Brain microvascular endothelial cell (primary cell): ENCODE measurements around the gene CHRM1.

ENCODE experiments used
- DNase-seq: peaks from one replicate; pipeline ENCODE4 v3.0.0-alpha.2; 2020
- H3K27ac ChIP-seq: fragments of 250-450 bp; sonication (Bioruptor Pico); 2 replicates; pipeline ENCODE4 v1.5.1; 2020; ENCODE audit warnings: mild to moderate bottlenecking, moderate library complexity
- H3K27me3 ChIP-seq: fragments of 250-450 bp; sonication (Bioruptor Pico); replicated peaks from 2 replicates; pipeline ENCODE4 v1.5.1; 2020; ENCODE audit warnings: mild to moderate bottlenecking
- H3K36me3 ChIP-seq: fragments of 250-450 bp; sonication (Bioruptor Pico); replicated peaks from 2 replicates; pipeline ENCODE4 v1.5.1; 2020; ENCODE audit warnings: mild to moderate bottlenecking
- H3K4me3 ChIP-seq: 2 replicates; pipeline ENCODE4 v1.5.1; 2011; ENCODE audit warnings: low read depth, mild to moderate bottlenecking, control low read depth, low read length, moderate library complexity
- in situ Hi-C: cut with HindIII; loops from 2 replicates; pipeline ENCODE4 v1.10.0; 2017; ENCODE audit warnings: low sequenced_read_pairs, low pct_ligation_motif_present
- TF ChIP-seq, protein P1 (sequence below): IDR thresholded peaks from 2 replicates; pipeline ENCODE4 v1.5.1; 2011; ENCODE audit warnings: low read depth, mild to moderate bottlenecking, moderate library complexity, low read length, control low read depth, inconsistent platforms; ENCODE audit errors: missing control alignments

CHRM1 gene

DNA sequence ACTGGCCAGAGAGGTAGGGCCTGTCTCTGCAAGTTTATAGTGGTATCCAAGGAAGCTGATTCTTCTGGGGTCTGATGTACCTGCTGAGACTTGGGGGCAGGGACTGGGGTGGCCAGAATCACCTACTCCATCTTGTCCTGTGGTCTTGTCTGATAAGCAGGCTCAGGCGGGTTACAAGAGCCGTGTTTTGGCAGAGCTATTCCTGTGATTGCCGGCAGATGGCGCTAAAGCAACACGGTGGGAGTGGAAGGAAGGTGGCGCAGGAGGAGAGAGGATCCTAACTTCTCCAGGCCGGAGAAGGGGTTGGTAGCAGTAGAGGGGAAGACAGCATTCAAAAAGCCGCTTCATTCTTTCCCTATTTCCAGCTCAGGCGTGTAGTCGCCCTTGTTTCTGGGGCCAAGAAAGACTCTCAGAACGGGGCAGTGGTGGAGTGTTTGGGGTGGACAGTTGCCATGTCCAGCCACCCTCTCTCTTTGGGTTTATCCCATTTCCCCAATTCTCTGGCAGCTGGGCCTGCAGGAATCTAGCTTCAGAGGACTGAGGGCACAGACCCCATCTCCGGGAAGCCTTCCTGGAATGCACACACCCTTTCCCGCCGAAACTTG lies 15.1 kb downstream of the CHRM1 start:
- H3K27me3 ChIP-seq, result peaks cover 2% of the 10 kb centered on the region
- peak; percentile 70 for DNase-seq
- H3K36me3 ChIP-seq, result no peaks in the 10 kb centered on the region
- no peak overlapping the region for H3K27ac ChIP-seq
- TF ChIP-seq, protein P1, sequence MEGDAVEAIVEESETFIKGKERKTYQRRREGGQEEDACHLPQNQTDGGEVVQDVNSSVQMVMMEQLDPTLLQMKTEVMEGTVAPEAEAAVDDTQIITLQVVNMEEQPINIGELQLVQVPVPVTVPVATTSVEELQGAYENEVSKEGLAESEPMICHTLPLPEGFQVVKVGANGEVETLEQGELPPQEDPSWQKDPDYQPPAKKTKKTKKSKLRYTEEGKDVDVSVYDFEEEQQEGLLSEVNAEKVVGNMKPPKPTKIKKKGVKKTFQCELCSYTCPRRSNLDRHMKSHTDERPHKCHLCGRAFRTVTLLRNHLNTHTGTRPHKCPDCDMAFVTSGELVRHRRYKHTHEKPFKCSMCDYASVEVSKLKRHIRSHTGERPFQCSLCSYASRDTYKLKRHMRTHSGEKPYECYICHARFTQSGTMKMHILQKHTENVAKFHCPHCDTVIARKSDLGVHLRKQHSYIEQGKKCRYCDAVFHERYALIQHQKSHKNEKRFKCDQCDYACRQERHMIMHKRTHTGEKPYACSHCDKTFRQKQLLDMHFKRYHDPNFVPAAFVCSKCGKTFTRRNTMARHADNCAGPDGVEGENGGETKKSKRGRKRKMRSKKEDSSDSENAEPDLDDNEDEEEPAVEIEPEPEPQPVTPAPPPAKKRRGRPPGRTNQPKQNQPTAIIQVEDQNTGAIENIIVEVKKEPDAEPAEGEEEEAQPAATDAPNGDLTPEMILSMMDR, result peak; percentile 100
- in situ Hi-C loops, result loop anchor here (25.0 kb wide), 1 partner anchor 106 kb away; the partner anchor contains the start of gene SLC22A8
- no peak overlapping the region for H3K4me3 ChIP-seq

- no peak overlapping the region for H3K27ac ChIP-seq
- H3K27me3 ChIP-seq, result peaks cover 2% of the 10 kb centered on the region
- H3K4me3 ChIP-seq, result no peak overlapping the region
- DNase-seq, result no peak
- H3K36me3 ChIP-seq, result no peaks in the 10 kb centered on the region
- TF ChIP-seq, protein P1, result no peak
- in situ Hi-C loops, result loop anchor here (25.0 kb wide), 1 partner anchor 107 kb away; the partner anchor contains the start of gene SLC22A8
Measured at GRCh38 chr11:62905296-62905695, 15.9 kb downstream of the CHRM1 start.

DNA sequence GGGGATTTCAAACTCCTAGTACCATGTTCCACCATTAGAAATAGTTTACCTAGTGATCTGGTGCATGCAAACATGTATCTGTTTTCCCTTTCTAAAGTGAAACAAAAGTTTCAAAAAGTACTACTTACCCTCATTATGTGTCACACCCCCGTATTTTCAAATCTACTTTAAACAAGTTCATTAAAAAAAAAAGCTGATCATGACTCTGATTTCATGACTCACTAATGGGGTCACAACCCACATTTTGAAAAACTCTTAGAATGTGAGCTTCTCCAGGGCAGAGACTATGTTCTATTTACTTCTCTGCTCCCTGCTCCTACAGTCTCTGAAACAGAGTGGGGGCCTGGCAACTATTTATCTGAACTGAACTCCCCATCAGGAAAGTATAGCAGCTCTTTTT lies 18.2 kb downstream of the CHRM1 start:
- in situ Hi-C loops, result loop anchor here (25.0 kb wide), 1 partner anchor 109 kb away; the partner anchor contains the start of gene SLC22A8
- Histone ChIP-seq H3K4me3 (no peak overlapping the region), H3K27ac (no peak overlapping the region), H3K27me3 (peaks cover 2% of the 10 kb centered on the region), H3K36me3 (no peaks in the 10 kb centered on the region)
- DNase-seq, result no peak
- TF ChIP-seq, protein P1, result no peak

DNA sequence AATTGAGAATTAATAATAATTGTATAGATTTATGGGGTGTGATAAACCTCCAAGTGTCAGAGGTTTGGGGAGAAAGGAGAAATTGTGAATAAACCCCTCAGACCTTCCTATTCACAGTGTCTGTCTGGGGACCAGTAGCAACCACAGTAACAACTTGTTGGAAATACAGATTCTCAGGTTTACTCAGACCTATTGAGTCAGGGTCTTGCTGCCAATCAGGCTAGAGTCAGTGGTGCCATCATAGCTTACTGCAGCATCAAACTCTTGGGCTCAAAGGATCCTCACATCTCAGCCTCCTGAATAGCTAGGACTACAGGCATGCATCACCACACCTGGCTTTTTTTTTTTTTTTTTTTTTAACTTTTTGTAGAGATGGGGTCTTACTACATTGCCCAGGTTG lies 23.1 kb downstream of the CHRM1 start:
- no peak for DNase-seq
- H3K27me3 ChIP-seq, result peaks cover 2% of the 10 kb centered on the region
- no peak overlapping the region for H3K27ac ChIP-seq
- H3K36me3 ChIP-seq, result no peaks in the 10 kb centered on the region
- no peak overlapping the region for H3K4me3 ChIP-seq
- in situ Hi-C loops, result no loop called here
- TF ChIP-seq, protein P1, result no peak

DNA sequence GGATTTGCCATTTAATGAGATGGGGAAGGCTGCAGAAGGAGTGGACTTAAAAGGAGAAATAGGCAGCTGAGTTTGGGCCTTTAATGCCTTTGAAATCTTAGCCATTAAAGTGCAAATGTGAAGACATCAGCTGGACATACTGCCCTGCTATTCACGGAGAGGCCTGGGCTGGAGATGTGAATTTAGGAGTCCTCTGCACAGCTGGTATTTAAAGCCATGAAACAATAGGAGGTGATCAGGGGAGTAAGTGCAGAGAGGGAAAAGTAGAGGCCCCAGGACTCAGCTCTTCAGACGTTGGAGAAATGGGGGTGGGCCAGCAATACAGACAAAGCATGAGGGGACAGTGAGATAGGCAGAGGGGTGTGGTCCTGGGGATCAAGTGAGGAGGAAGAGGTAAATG lies 23.9 kb downstream of the CHRM1 start:
- in situ Hi-C loops, result no loop called here
- DNase-seq, result no peak
- TF ChIP-seq, protein P1, result no peak

GRCh38 chr11:62896049-62896448 lies 25.1 kb downstream of the CHRM1 start:
- DNase-seq, result no peak
- Histone ChIP-seq H3K27ac (no peak overlapping the region), H3K27me3 (no peaks in the 10 kb centered on the region), H3K36me3 (no peaks in the 10 kb centered on the region), H3K4me3 (no peak overlapping the region)
- TF ChIP-seq, protein P1, result no peak
- in situ Hi-C loops, result no loop called here

More for the DNA sequence above, 23.9 kb downstream of the CHRM1 start:
- Histone ChIP-seq H3K27ac (no peak overlapping the region), H3K36me3 (no peaks in the 10 kb centered on the region), H3K4me3 (no peak overlapping the region), H3K27me3 (no peaks in the 10 kb centered on the region)
